HCT116 (cell line): Measurements from ENCODE around the gene TAC4.

Experiments
- CTCF ChIP-seq, 3 experiments: fragments of 200-600 bp in 1 of 3; sonication (generic) in 1 of 3; IDR thresholded peaks in 2 of 3; conservative IDR thresholded peaks in 1 of 3; 2 replicates each; pipeline ENCODE4 v1.5.1; 2012 to 2017; ENCODE audit warnings: low read depth in 2 of 3, low read length in 2 of 3, antibody characterized with exemption in 1 of 3, borderline replicate concordance in 1 of 3, control low read depth in 1 of 3, mild to moderate bottlenecking in 1 of 3, mixed read lengths in 1 of 3, mixed run types in 1 of 3, moderate library complexity in 1 of 3; ENCODE audit not compliant: insufficient read depth in 1 of 3
- EGR1 ChIP-seq: IDR thresholded peaks from 2 replicates; pipeline ENCODE4 v1.6.1; 2012; ENCODE audit warnings: low read depth
- ELF1 ChIP-seq: IDR thresholded peaks from 2 replicates; pipeline ENCODE4 v1.6.1; 2012; ENCODE audit warnings: low read depth, borderline replicate concordance
- EZH2 ChIP-seq: fragments of 200-600 bp; sonication (generic); IDR thresholded peaks from 2 replicates; pipeline ENCODE4 v1.6.1; 2017; ENCODE audit warnings: antibody characterized with exemption, mixed run types
- EZH2phosphoT487 ChIP-seq: fragments of 200-600 bp; IDR thresholded peaks from 2 replicates; pipeline ENCODE4 v1.6.1; 2018; ENCODE audit warnings: antibody characterized with exemption, borderline replicate concordance
- MAX ChIP-seq: IDR thresholded peaks from 2 replicates; pipeline ENCODE4 v1.6.1; 2012
- POLR2A ChIP-seq: IDR thresholded peaks from 2 replicates; pipeline ENCODE4 v1.7.0; 2011; ENCODE audit warnings: borderline replicate concordance; ENCODE audit not compliant: insufficient read depth, insufficient read length; ENCODE audit errors: extremely low read depth
- POLR2AphosphoS5 ChIP-seq: IDR thresholded peaks from 2 replicates; pipeline ENCODE4 v1.6.1; 2011; ENCODE audit warnings: mild to moderate bottlenecking, low read depth, low read length, moderate library complexity
- RAD21 ChIP-seq: IDR thresholded peaks from 2 replicates; pipeline ENCODE4 v1.6.1; 2012; ENCODE audit warnings: low read depth, mild to moderate bottlenecking
- REST ChIP-seq: IDR thresholded peaks from 2 replicates; pipeline ENCODE4 v1.6.1; 2012; ENCODE audit warnings: low read depth
- SIN3A ChIP-seq: IDR thresholded peaks from 2 replicates; pipeline ENCODE4 v1.6.1; 2012; ENCODE audit warnings: low read depth
- TCF7L2 ChIP-seq: IDR thresholded peaks from 2 replicates; pipeline ENCODE4 v1.7.0; 2011; ENCODE audit warnings: borderline replicate concordance, inconsistent platforms; ENCODE audit not compliant: insufficient read depth, insufficient read length; ENCODE audit errors: extremely low read depth
- ZFX ChIP-seq: fragments of 450-650 bp; IDR thresholded peaks from 2 replicates; pipeline ENCODE4 v1.6.1; 2017
- ZNF274 ChIP-seq: fragments of 200-500 bp; sonication (Bioruptor generic); IDR thresholded peaks from 2 replicates; pipeline ENCODE4 v1.6.1; 2014; ENCODE audit warnings: mild to moderate bottlenecking, low read depth, low read length, inconsistent platforms

GRCh38 chr17:49820773-49821172 lies 27.1 kb downstream of the TAC4 start:
- TF ChIP-seq EZH2 = no peak
- no peak for TF ChIP-seq SIN3A
- no peak for TF ChIP-seq CTCF (IDR thresholded peaks at IDR 0.05 in 2 of 3, conservative IDR thresholded peaks at IDR 0.05 in 1 of 3; ENCODE audit: borderline replicate concordance in 1 of 3, insufficient read depth in 1 of 3, low read depth in 2 of 3, low read length in 2 of 3)
- TF ChIP-seq TCF7L2 = no peak
- no peak for TF ChIP-seq EZH2phosphoT487
- no peak for TF ChIP-seq REST
- no peak for TF ChIP-seq EGR1
- no peak for TF ChIP-seq ELF1
- no peak for TF ChIP-seq POLR2AphosphoS5
- TF ChIP-seq ZFX = no peak
- TF ChIP-seq POLR2A = no peak
- no peak for TF ChIP-seq MAX
- no peak for TF ChIP-seq RAD21
- TF ChIP-seq ZNF274 = no peak
